SK-N-SH (cell line): Measurements from ENCODE around the gene GRK5. TPM values are rescaled to one million over a fixed set of nuclear protein-coding genes. Genes with fewer than 3 reads are reported as not detected.

Experiments used
- CTCF ChIA-PET: fragments of 300-600, 350-600 bp; formaldehyde crosslinking; extraction: SDS; loops from one replicate; lab custom pipeline; 2021; lab: Yijun Ruan, JAX
- POLR2A ChIA-PET: fragments of 350-600 bp; sonication (Branson Sonifier 250); formaldehyde crosslinking; extraction: SDS; loops from one replicate; lab custom pipeline; 2020; ENCODE audit warnings: antibody characterized with exemption, inconsistent platforms; lab: Yijun Ruan, JAX
- DNase-seq: peaks from one replicate; pipeline ENCODE4 v3.0.0; 2012
- H2AFZ ChIP-seq: fragments of 200-600 bp; sonication (generic); 2 replicates; pipeline ENCODE4 v1.8.1; 2016; ENCODE audit warnings: antibody characterized with exemption, mild to moderate bottlenecking, low read depth
- H3F3A ChIP-seq: fragments of 200-600 bp; sonication (generic); replicated peaks from 2 replicates; pipeline ENCODE3; 2016; ENCODE audit warnings: antibody characterized with exemption, mild to moderate bottlenecking; ENCODE audit not compliant: insufficient read depth
- H3K27ac ChIP-seq, 2 experiments: fragments of 200-500 bp in 1 of 2; fragments of 200-600 bp in 1 of 2; sonication (Bioruptor generic) in 1 of 2; sonication (generic), shearing (Covaris generic) in 1 of 2; 2 replicates each; pipeline versions ENCODE4 v1.5.1 to v1.6.1; 2014 to 2016; ENCODE audit warnings: low read depth in 2 of 2, inconsistent platforms in 1 of 2, low read length in 1 of 2, mild to moderate bottlenecking in 1 of 2, mixed read lengths in 1 of 2
- H3K27me3 ChIP-seq: fragments of 200-600 bp; sonication (generic), shearing (Covaris generic); 2 replicates; pipeline ENCODE4 v1.6.1; 2016; ENCODE audit warnings: mixed run types; ENCODE audit not compliant: insufficient read depth
- H3K36me3 ChIP-seq, 2 experiments: fragments of 200-500 bp in 1 of 2; fragments of 200-600 bp in 1 of 2; sonication (Bioruptor generic) in 1 of 2; sonication (generic) in 1 of 2; replicated peaks in 1 of 2; 2 replicates each; pipeline versions ENCODE3 to v1.5.1; 2014 to 2016; ENCODE audit warnings: low read length in 1 of 2, mild to moderate bottlenecking in 1 of 2; ENCODE audit not compliant: insufficient read depth in 2 of 2, control insufficient read depth in 1 of 2
- H3K4me1 ChIP-seq, 2 experiments: fragments of 200-500 bp in 1 of 2; fragments of 200-600 bp in 1 of 2; sonication (Bioruptor generic) in 1 of 2; sonication (generic), shearing (Covaris generic) in 1 of 2; 2 replicates each; pipeline versions ENCODE4 v1.5.1 to v1.6.1; 2014 to 2016; ENCODE audit warnings: low read depth in 1 of 2, low read length in 1 of 2, mixed run types in 1 of 2; ENCODE audit not compliant: insufficient read depth in 2 of 2, control insufficient read depth in 1 of 2
- H3K4me2 ChIP-seq: fragments of 200-600 bp; sonication (generic), shearing (Covaris generic); 2 replicates; pipeline ENCODE4 v1.6.1; 2017; ENCODE audit warnings: mixed run types
- H3K4me3 ChIP-seq, 2 experiments: fragments of 200-500 bp in 1 of 2; fragments of 200-600 bp in 1 of 2; sonication (Bioruptor generic) in 1 of 2; sonication (generic), shearing (Covaris generic) in 1 of 2; 2 replicates each; pipeline versions ENCODE4 v1.5.1 to v1.8.1; 2014 to 2016; ENCODE audit warnings: low read depth in 2 of 2, inconsistent platforms in 1 of 2, low read length in 1 of 2, mild to moderate bottlenecking in 1 of 2, mixed read lengths in 1 of 2, moderate library complexity in 1 of 2
- H3K79me2 ChIP-seq: fragments of 200-600 bp; sonication (generic); 2 replicates; pipeline ENCODE4 v1.8.1; 2017; ENCODE audit warnings: mild to moderate bottlenecking; ENCODE audit not compliant: insufficient read depth
- H3K9ac ChIP-seq: fragments of 200-600 bp; sonication (generic); 2 replicates; pipeline ENCODE4 v1.6.1; 2017; ENCODE audit warnings: mixed run types
- H3K9me2 ChIP-seq: fragments of 200-600 bp; sonication (generic); 2 replicates; pipeline ENCODE4 v1.6.1; 2017; ENCODE audit warnings: mixed run types
- H3K9me3 ChIP-seq: fragments of 200-600 bp; sonication (generic); 2 replicates; pipeline ENCODE4 v1.6.1; 2017; ENCODE audit warnings: mixed run types, mild to moderate bottlenecking, moderate library complexity
- H4K20me1 ChIP-seq: fragments of 200-600 bp; sonication (generic); 2 replicates; pipeline ENCODE4 v1.6.1; 2017; ENCODE audit warnings: mild to moderate bottlenecking, mixed run types; ENCODE audit not compliant: insufficient read depth
- CHD2 ChIP-seq: fragments of 150-350 bp; IDR thresholded peaks from 2 replicates; pipeline ENCODE4 v1.6.1; 2018; ENCODE audit warnings: low read length; ENCODE audit not compliant: partially characterized antibody
- EZH2phosphoT487 ChIP-seq: fragments of 200-600 bp; sonication (generic); IDR thresholded peaks from 2 replicates; pipeline ENCODE4 v1.6.1; 2017; ENCODE audit warnings: low read depth, mixed run types, mild to moderate bottlenecking, antibody characterized with exemption, moderate library complexity, borderline replicate concordance
- GATA2 ChIP-seq: sonication (generic); formaldehyde crosslinking; IDR thresholded peaks from 2 replicates; pipeline ENCODE4 v1.5.0; 2020; ENCODE audit warnings: mild to moderate bottlenecking, missing genetic modification reagents
- MEF2A ChIP-seq: IDR thresholded peaks from 2 replicates; pipeline ENCODE4 v1.4.0; 2012; ENCODE audit warnings: low read depth, borderline replicate concordance
- MXI1 ChIP-seq: IDR thresholded peaks from 2 replicates; pipeline ENCODE4 v1.6.1; 2012; ENCODE audit warnings: mild to moderate bottlenecking, low read depth, low read length, improper control_type of control experiment
- NRF1 ChIP-seq: IDR thresholded peaks from 2 replicates; pipeline ENCODE4 v1.6.1; 2012; ENCODE audit warnings: low read depth, mild to moderate bottlenecking, low read length
- POLR2AphosphoS5 ChIP-seq: IDR thresholded peaks from 2 replicates; pipeline ENCODE4 v1.6.1; 2012; ENCODE audit warnings: low read depth, low read length
- RAD21 ChIP-seq: IDR thresholded peaks from 2 replicates; pipeline ENCODE4 v1.6.1; 2012; ENCODE audit warnings: mild to moderate bottlenecking, low read length
- WGBS: methylation state at CpG from one replicate; pipeline ENCODE4 v1.1.6; 2017; ENCODE audit warnings: low lambda C conversion rate; 5-methylcytosine and 5-hydroxymethylcytosine counted together
- polyA plus RNA-seq, 3 experiments: library from polyadenylated mRNA; depleted of rRNA; stranded (reverse); fragments of >200 nt; gene quantifications; 2 replicates each; pipeline ENCODE4 v1.2.3, GENCODE V29; 2012
- TF ChIP-seq, protein P1 (sequence below): IDR thresholded peaks from 2 replicates; pipeline ENCODE4 v1.6.1; 2012; ENCODE audit warnings: mild to moderate bottlenecking, low read depth, low read length, moderate library complexity
- TF ChIP-seq, protein P2 (sequence below): fragments of 150-350 bp; IDR thresholded peaks from 2 replicates; pipeline ENCODE4 v1.6.1; 2016; ENCODE audit warnings: mild to moderate bottlenecking, low read depth, low read length
- TF ChIP-seq, protein P3 (sequence below): IDR thresholded peaks from 2 replicates; pipeline ENCODE4 v1.4.0; 2012; ENCODE audit warnings: low read depth, borderline replicate concordance
- TF ChIP-seq, protein P4 (sequence below): IDR thresholded peaks from 2 replicates; pipeline ENCODE4; 2012
- TF ChIP-seq, protein P5 (sequence below): IDR thresholded peaks from 2 replicates; pipeline ENCODE4 v1.4.0; 2012; ENCODE audit warnings: low read depth
- TF ChIP-seq, protein P6 (sequence below): IDR thresholded peaks from 2 replicates; pipeline ENCODE4 v1.4.0; 2012; ENCODE audit warnings: low read depth, borderline replicate concordance

GRK5 gene
- polyA plus RNA-seq, 1 of the 3 experiments (the other 2 are of a cell fraction): 12.1 TPM

DNA sequence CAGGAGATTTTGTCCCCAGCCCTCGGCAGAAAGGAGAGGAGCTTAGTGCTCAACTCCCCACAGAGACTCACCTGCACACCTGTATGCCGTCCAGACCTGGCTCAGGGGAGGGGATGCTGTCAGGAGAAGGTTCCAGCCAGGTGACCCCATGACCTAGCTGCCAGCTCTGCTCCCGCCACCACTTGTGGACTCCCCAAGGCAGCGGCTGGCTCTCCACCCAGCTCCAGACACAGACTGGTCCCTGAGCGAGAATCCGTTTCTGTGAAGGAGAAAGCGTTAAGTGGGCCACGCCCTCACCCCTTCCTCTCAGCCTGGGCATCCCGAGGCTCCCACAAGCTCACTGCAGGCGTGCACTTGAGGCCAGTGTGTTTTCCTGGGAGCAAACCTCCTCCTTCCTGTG, 258.7 kb downstream of the GRK5 start (continued):
- TF ChIP-seq, protein P1, sequence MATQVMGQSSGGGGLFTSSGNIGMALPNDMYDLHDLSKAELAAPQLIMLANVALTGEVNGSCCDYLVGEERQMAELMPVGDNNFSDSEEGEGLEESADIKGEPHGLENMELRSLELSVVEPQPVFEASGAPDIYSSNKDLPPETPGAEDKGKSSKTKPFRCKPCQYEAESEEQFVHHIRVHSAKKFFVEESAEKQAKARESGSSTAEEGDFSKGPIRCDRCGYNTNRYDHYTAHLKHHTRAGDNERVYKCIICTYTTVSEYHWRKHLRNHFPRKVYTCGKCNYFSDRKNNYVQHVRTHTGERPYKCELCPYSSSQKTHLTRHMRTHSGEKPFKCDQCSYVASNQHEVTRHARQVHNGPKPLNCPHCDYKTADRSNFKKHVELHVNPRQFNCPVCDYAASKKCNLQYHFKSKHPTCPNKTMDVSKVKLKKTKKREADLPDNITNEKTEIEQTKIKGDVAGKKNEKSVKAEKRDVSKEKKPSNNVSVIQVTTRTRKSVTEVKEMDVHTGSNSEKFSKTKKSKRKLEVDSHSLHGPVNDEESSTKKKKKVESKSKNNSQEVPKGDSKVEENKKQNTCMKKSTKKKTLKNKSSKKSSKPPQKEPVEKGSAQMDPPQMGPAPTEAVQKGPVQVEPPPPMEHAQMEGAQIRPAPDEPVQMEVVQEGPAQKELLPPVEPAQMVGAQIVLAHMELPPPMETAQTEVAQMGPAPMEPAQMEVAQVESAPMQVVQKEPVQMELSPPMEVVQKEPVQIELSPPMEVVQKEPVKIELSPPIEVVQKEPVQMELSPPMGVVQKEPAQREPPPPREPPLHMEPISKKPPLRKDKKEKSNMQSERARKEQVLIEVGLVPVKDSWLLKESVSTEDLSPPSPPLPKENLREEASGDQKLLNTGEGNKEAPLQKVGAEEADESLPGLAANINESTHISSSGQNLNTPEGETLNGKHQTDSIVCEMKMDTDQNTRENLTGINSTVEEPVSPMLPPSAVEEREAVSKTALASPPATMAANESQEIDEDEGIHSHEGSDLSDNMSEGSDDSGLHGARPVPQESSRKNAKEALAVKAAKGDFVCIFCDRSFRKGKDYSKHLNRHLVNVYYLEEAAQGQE: no peak

DNA sequence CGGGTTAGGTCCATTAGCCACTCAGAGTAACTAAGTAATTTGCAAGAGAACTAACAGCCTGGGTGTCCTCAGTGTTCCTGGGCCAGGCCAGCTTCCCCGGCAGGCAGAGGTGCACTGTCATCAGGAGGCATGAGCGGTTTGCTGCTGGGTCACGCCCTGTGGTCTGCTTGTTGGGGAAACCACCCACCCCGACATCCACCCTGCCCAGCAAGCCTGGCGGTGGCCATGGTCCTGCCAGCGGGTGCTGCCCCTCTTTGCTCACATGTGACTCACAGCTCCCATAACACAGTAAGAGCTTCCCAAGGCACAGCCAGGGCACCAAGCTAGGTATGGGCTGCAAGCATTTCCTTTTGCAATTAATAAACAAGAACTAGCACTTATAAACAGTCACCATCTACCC, 259.3 kb downstream of the GRK5 start:
- WGBS: 62% methylated on average over 3 of the region's 7 CpGs
- no peaks in the 10 kb centered on the region for H3K4me1 ChIP-seq
- H3K9me3 ChIP-seq: no peaks in the 10 kb centered on the region
- no peak for DNase-seq
- no peaks in the 10 kb centered on the region for H3F3A ChIP-seq
- H3K9me2 ChIP-seq: no peaks in the 10 kb centered on the region
- H2AFZ ChIP-seq: no peak overlapping the region
- no peaks in the 10 kb centered on the region for H4K20me1 ChIP-seq
- H3K4me2 ChIP-seq: no peak overlapping the region
- no peaks in the 10 kb centered on the region; the same call in 1 of the 2 replicates for H3K27me3 ChIP-seq
- no peaks in the 10 kb centered on the region for H3K36me3 ChIP-seq
- TF ChIP-seq MEF2A (no peak), RAD21 (no peak), GATA2 (CRISPR knock-in tag) (no peak), NRF1 (no peak), CHD2 (no peak)
- TF ChIP-seq, protein P2, sequence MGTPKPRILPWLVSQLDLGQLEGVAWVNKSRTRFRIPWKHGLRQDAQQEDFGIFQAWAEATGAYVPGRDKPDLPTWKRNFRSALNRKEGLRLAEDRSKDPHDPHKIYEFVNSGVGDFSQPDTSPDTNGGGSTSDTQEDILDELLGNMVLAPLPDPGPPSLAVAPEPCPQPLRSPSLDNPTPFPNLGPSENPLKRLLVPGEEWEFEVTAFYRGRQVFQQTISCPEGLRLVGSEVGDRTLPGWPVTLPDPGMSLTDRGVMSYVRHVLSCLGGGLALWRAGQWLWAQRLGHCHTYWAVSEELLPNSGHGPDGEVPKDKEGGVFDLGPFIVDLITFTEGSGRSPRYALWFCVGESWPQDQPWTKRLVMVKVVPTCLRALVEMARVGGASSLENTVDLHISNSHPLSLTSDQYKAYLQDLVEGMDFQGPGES: no peak
- no peaks in the 10 kb centered on the region for H3K79me2 ChIP-seq
- no peak overlapping the region for H3K27ac ChIP-seq
- ChIA-PET POLR2A (no interaction called here), CTCF (interaction anchor here (0.8 to 1.7 kb wide), 4 partner anchors 21 to 267 kb away, joined by 3 to 6 read pairs (median 4); no protein-coding TSS in a partner anchor)
- H3K4me3 ChIP-seq: no peak overlapping the region
- H3K9ac ChIP-seq: no peak overlapping the region

DNA sequence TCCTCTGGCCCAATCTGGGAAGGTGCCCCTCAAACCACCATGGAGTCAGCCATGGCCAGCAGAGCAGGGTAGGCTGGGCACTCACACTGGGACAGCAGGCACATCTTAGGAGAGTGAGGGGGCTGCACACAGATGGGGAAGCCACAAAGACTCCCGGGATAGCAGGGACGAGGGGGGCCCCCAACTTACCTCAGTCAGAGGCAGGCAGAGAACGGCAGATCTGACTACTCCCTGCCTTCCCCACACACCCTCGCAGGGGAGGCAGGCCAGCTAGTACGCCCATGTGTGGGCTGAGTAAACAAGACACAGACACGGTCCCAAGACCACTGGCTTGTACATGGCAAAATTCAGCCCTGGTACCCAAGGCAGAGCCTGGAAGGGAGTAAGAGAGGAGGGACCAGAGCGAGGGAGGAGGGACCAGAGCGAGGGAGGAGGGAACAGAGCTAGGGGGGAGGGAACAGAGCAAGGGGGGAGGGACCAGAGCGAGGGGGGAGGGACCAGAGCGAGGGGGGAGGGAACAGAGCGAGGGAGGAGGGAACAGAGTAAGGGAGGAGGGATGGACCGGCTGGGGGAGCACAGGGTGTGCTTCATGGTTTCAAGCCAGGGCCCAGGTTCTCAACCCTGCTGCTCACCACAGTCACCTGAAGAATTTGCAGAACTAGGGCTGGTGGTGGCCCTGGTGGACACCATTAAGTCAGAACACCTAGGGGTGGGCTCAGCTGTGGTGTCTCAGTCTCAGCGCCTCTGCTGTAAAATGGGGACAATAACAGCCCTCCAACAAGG, 261.4 kb downstream of the GRK5 start:
- H3K27ac ChIP-seq: no peak overlapping the region
- no peak overlapping the region for H3K4me2 ChIP-seq
- no peaks in the 10 kb centered on the region for H3K4me1 ChIP-seq
- DNase-seq: no peak
- H3K27me3 ChIP-seq: no peaks in the 10 kb centered on the region; the same call in 1 of the 2 replicates
- H3K4me3 ChIP-seq: no peak overlapping the region
- no peaks in the 10 kb centered on the region for H4K20me1 ChIP-seq
- 68% methylated on average over 13 of the region's 13 CpGs for WGBS
- no peaks in the 10 kb centered on the region for H3K9me2 ChIP-seq
- ChIA-PET CTCF (interaction anchor here (0.7 kb wide), 2 partner anchors 11 to 23 kb away, joined by 3 read pairs; no protein-coding TSS in a partner anchor), POLR2A (no interaction called here)
- H3K79me2 ChIP-seq: no peaks in the 10 kb centered on the region
- no peaks in the 10 kb centered on the region for H3K9me3 ChIP-seq
- H3F3A ChIP-seq: no peaks in the 10 kb centered on the region
- no peak overlapping the region for H3K9ac ChIP-seq
- no peak overlapping the region for H2AFZ ChIP-seq
- H3K36me3 ChIP-seq: no peaks in the 10 kb centered on the region
- TF ChIP-seq, protein P3, sequence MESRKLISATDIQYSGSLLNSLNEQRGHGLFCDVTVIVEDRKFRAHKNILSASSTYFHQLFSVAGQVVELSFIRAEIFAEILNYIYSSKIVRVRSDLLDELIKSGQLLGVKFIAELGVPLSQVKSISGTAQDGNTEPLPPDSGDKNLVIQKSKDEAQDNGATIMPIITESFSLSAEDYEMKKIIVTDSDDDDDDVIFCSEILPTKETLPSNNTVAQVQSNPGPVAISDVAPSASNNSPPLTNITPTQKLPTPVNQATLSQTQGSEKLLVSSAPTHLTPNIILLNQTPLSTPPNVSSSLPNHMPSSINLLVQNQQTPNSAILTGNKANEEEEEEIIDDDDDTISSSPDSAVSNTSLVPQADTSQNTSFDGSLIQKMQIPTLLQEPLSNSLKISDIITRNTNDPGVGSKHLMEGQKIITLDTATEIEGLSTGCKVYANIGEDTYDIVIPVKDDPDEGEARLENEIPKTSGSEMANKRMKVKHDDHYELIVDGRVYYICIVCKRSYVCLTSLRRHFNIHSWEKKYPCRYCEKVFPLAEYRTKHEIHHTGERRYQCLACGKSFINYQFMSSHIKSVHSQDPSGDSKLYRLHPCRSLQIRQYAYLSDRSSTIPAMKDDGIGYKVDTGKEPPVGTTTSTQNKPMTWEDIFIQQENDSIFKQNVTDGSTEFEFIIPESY: no peak
- TF ChIP-seq, protein P4, sequence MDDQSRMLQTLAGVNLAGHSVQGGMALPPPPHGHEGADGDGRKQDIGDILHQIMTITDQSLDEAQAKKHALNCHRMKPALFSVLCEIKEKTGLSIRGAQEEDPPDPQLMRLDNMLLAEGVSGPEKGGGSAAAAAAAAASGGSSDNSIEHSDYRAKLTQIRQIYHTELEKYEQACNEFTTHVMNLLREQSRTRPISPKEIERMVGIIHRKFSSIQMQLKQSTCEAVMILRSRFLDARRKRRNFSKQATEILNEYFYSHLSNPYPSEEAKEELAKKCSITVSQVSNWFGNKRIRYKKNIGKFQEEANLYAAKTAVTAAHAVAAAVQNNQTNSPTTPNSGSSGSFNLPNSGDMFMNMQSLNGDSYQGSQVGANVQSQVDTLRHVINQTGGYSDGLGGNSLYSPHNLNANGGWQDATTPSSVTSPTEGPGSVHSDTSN: no peak
- TF ChIP-seq POLR2AphosphoS5 (no peak), EZH2phosphoT487 (no peak), MEF2A (no peak), CHD2 (no peak), MXI1 (no peak)
- TF ChIP-seq, protein P5, sequence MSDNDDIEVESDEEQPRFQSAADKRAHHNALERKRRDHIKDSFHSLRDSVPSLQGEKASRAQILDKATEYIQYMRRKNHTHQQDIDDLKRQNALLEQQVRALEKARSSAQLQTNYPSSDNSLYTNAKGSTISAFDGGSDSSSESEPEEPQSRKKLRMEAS: no peak
- TF ChIP-seq, protein P6, sequence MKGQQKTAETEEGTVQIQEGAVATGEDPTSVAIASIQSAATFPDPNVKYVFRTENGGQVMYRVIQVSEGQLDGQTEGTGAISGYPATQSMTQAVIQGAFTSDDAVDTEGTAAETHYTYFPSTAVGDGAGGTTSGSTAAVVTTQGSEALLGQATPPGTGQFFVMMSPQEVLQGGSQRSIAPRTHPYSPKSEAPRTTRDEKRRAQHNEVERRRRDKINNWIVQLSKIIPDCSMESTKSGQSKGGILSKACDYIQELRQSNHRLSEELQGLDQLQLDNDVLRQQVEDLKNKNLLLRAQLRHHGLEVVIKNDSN: no peak
